Nucleus accumbens (tissue), 56 donors: ENCODE data around the gene FAM117B.
A peak's percentile ranks its signal among the peaks of the same experiment; 100 is the strongest.

Experiments
- DNase-seq, 56 donors: peaks; one replicate each; lab custom pipeline; 2025; lab: John Stamatoyannopoulos, UW

FAM117B gene

DNA sequence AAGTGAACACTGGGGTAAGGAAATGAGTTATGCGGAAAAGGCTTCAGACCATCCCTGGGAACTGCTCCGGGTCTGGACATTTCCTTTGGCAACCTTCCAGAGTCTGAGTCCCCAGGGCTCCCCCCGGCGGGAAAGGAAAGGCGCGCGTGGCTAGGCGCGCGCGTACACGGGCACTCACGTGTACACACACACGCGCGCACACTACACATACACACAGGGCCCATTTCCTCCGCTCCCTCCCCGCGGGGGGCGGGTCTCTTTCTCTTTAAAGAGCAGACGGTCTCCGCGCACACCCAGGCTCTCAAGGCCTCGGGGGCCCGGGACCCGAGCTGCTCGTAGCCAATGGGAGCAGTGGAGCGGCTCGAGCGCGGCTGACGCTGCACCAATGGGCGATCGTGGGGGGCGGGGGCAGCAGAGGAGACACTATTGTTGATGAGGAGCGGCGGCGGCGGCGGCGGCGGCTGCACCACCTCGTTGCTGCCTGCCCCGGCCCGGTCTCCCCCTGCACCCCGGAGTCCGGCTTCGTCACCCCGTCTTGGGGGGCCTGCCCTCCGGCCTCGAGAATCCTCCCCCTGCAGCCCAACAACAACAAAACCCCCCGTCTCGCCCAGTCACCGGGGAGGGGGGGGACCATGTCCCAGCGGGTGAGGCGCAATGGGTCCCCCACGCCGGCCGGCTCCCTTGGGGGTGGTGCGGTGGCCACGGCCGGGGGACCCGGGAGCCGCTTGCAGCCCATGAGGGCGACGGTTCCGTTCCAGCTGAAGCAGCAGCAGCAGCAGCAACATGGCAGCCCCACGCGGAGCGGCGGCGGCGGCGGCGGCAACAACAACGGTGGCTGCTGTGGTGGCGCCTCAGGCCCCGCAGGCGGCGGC lies at the start of gene FAM117B:
Gene FAM117B (plus strand): TSS at position 414 of the 872 bp plus-strand sequence. CDS start 219 bp downstream, at position 633.
- DNase-seq = peak; percentile 78 to 99 (median 96)

DNA sequence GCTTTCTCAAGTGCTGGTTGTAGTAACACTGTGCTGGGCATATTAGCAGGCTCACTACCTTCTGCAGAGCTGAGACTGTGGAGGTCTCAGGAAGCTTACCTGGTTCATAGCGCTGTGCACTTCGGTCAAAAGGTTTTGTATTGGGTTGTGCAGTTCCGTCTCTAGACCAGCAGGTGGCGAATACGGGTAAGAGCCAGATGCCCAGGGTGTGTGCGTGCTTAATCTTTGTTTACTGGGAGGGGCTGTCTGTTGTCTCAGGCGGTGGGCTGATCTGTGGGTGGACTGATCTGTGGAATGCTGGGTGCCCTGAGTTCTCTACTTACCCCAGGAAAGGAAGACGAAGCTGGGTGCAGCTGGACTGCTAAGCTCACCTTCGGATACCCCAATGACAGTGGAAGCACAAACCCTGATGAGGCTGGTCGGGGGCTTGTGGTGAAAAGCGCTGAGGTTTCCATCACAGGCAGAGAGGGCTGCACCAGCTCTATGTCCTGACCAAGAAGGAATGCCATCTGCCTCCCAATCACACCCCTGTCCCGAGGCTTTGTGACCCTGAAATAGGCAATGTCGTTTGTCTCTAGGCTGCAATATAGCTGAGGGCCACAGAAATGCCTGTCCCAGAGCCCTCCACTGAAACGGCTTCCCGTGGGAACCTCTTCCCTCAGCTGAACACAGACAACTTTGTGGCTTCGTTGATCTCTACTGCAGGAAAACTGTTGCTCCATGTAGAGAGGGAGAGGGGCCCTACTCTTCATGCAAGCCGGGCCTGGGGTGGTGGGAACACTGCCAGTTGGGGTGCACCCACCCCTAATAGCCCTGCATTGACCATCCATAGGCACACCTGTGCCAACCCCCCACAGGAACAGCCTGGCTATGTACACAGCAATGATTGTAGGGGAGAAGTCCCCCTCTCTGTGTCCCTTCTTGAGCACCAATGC lies 45.9 kb upstream of the FAM117B start:
- peak in 45 of 56 donors; percentile 2 to 64 (median 27) for DNase-seq

DNA sequence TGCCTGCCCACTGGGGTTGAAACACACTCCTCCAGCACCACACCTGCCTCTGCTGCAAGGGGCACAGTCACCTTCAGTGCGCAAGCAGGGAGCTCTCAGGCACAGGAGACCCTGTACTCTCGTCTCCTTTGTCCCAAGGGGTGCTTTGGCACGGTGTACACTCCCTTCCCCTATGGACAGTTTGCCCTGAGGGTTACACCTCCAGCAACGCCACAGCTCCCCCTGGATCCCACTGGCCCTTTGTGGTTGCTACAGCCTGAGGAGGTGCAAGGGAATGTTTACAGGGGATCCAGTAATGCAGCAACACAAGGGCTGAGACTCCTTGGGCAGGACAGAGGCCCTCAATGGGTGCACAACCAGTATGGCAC lies 45.2 kb upstream of the FAM117B start:
- no peak for DNase-seq

DNA sequence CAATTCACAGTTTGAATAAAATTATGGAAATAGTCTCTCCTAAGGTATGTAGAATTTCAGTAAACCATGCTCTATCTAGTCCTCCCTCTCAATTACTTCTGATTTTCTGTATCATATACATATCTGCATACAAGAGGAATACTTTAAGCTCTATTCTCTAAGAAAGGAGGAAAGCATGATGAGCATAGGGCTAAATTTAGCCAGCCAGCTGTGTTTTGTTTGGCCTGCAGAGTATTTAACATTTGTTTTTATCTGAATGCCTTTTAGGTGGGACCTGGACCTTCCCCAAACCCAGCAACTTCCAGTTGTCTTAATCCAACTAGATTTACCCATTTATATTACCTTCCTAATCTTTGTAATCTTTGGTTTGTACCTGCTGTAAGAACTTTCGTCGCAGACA lies 42.2 kb upstream of the FAM117B start:
- DNase-seq = no peak

DNA sequence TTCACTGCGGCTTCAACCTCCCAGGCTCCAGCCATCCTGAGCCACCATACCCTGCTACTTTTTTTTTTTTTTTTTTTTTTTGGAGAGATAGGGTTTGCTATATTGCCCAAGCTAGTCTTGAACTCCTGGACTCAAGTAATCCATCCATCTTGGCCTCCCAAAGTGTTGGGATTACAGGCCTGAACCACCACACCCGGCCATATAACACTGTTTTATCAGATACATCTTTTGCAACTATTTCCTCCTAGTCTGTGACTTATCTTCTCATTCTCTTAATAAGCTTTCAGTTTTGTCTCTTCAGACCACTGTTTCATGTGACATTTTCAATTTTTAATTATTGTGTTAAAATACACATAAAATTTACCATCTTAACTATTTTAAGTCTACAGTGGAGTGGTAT lies 35.7 kb upstream of the FAM117B start:
- no peak for DNase-seq

DNA sequence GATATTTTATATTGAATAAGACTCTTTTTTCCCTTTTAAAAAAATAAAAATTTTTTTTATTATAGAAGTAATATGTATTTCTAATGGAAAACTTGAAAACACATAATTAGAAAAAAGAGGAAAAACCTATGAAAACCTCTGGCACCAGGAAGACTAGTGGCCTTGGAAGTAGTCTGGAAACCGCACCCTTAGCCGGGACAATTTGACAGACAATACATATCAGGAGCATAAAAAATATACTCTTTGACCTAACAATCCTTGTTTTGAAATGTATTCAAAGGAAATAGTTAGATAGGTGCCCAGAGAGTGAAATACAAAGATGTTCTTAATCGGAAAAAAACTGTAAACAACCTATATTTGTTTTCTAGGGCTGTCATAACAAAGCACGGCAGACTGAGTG lies 34.9 kb upstream of the FAM117B start:
- DNase-seq = no peak

DNA sequence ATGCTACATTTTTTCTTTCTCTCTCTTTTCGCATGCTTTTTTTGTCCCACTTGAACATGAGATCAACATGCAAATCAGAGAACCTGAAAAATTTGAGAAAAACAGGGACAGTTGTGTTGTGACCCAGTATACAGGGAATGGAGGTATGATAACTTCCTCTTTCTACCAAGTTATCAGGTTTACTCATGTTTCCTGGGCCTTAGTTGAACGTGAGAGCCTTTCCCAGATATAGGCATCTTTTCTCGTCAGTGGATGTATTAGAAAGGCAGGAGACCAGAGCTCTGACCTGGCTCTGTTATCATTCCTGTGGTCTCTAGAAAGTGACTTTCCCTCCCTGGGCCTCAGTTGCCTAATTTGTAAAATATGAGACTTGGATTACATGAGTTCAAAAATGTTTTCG lies 30.1 kb upstream of the FAM117B start:
- DNase-seq = no peak

DNA sequence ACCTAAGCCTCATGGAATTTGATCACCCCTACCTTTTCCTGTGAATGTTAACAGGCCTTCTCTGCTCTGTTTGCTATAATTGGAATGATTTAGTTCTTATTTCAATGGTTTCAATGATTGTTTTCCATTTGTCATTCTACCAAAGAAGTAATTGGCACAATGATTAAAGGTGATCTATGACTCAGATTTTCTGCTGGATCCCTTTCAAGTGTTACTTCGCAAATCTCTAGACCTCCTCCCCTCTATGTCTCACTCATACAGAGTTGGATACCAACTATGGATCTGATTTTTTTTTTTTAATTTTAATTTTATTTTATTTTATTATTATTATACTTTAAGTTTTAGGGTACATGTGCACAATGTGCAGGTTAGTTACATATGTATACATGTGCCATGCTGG lies 29.6 kb upstream of the FAM117B start:
- no peak for DNase-seq

DNA sequence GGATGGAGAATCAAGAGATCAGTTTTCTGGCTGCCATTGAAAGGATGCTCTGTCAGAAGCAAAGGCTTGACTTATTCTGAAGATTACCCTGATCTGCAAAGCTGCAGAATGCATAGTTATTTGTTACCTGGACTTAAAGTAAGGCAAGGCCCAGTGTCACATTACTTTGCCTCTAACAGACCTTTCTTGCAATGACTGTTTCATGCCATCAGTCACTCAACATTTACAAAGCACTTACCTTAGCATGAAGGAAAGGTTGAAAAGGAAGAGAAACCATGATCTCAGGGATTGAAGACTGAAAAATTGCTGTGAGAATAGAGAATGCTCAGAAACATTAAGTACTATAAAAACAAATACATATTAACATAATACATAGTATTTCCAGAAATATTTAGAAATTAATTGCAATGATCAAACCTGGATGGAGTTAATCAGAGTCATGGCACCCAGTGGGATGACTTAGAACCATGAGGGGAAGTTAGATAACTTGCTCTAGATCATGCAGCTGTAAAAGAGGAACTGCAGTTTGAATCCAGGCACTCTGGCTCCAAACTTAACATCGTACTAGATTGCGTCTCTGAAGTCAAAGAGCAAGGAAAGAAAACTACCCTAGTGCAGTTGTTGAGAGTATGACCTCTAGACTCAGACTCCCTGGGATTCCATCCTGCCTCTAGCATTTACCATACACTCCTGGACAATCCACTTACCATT lies 26.5 kb upstream of the FAM117B start:
- DNase-seq = no peak

DNA sequence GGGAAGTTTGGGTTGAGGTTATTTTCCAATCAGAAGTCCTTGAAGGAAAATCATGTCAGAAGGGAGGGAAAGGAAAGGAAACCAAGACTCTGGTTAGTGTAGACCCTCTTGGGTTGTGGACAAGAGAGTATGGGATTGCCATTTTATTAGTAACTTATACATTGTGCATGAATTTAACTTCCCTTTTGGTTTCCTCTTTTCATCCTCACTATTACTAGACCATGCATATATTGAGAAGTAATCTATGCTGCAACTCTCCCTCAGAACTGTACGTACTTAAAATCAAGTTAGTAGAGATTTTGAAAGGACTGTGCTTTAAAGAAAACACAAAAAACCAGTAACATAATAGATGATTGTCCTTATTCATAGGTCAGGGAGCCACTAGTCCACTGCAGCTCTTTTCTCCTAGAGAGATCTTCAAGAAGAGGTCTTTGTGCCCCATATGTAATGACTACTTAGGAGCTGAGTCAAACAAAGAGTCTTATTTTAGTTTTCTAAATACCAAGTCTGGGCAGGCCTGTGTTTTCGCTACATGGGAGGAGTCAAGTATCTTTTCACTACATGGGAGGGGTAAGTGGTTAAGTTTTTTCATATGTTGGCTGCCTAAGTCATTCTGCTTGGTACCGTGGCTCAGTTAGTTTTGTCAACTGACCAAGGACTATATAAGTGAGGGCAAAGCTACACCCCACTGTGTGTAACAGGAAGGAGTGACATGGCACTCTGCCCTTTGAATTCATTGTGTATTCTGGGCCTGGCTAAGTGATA lies 25.2 kb upstream of the FAM117B start:
- no peak for DNase-seq

DNA sequence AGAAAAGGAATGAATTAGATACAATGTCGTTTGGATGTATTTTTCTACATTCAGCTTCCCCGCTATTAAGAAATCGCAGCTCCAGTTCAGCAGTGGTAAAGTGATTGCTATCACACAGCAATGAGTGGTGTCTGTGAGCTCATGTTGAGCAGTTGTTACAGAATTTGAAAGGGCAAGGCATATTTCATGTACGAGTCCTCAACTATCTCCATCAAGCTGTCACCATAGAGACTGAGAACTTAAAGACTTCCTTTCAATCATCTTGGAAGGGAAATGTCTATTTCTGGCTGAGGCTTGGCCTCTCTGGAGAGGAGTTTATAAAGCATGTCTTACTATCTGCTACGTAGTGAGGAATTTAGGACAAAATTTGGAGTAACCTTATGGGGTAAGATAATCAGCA lies 24.4 kb upstream of the FAM117B start:
- DNase-seq = no peak

DNA sequence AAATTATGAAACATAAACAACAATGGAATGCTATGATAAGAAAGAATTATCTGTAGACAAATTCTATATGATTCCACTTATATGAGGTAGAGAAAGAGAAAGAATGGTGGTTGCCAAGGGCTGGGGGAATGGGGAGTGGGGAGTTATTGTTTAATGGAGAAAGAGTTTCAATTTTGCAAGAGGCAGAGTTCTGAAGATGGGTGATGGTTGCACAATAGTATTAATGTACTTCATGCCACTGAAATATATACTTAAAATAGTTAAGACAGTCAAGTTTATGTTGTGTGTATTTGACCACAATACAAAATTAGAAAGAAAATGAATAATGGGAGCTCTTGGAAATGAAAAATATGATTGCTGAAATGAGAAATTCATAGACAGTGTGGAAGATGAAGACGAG lies 22.6 kb upstream of the FAM117B start:
- no peak for DNase-seq

DNA sequence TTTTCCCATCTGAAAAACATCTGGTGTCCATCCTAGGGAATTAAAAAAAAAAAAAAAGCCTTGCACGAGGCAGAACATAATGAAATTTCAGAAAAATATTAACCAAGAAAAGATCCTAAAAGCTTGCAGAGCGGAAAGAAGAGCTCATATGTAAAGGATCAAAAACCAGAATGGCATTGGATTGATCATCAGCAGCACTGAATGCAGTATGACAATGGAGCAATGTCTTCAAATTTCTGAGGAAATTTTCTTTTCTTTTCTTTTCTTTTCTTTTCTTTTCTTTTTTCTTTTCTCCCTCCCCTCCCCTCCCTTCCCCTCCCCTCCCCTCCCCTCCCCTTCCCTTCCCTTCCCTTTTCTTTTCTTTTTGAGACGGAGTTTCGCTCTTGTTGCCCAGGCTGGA lies 21.3 kb upstream of the FAM117B start:
- DNase-seq = no peak

DNA sequence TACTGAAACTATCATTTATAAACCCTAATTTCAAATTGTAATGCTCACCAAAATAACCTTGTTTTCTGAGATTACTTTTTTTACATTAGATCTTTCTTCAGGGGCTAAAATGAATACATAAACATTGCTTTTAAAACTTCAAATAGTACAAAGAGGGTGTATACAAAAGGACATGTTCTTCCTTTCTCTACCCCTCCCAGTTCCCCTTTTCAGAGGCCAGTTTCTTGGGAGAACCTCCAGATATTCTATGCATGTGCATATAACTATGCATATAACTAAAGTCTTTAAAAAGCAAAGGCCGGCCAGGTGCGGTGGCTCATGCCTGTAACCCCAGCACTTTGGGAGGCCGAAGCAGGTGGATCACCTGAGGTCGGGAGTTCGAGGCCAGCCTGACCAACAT lies 10.6 kb upstream of the FAM117B start:
- DNase-seq = no peak

DNA sequence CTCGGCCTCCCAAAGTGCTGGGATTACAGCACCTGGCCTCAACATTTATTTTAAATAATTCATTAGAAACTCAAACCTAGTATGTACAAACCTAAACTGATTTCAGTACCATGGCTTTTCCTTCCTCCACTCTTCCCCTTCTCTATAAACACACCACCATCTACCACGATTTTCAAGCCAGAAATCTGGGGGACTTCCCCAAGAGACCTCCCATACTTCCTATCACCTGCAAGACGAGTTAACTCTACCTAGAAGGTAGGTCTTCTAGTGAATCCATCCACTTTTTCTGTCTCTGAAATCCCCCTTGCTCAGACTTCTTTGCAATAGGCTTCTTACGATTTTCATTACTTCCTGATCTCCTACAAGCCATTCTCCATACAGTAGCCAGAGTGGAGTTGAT lies 7.7 kb upstream of the FAM117B start:
- no peak for DNase-seq

DNA sequence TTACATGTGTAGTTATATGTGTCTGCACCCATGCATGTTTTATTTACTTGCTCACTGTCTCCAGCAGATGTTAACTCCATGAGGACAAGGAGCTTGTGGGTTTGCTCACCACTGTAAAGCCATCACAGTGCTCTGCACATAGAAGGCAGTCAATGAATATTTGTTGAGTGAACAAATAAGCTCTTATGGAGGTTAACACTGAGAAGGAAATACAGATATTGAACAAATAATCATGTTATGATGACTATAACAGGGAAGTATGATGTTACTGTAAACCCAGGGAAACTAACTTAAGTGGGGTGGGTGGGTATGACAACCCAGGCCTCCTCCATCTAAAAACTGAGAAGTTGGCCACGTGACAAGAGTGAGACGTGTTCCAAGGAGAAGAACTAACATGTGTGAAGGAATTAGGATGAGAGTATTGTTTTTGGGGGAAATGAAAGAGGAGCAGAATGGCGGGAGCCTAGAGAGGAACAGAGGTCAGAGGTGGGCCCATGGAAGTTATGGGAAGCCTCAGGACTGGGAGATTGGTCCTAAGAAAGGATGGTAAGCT lies 6.0 kb upstream of the FAM117B start:
- no peak for DNase-seq

DNA sequence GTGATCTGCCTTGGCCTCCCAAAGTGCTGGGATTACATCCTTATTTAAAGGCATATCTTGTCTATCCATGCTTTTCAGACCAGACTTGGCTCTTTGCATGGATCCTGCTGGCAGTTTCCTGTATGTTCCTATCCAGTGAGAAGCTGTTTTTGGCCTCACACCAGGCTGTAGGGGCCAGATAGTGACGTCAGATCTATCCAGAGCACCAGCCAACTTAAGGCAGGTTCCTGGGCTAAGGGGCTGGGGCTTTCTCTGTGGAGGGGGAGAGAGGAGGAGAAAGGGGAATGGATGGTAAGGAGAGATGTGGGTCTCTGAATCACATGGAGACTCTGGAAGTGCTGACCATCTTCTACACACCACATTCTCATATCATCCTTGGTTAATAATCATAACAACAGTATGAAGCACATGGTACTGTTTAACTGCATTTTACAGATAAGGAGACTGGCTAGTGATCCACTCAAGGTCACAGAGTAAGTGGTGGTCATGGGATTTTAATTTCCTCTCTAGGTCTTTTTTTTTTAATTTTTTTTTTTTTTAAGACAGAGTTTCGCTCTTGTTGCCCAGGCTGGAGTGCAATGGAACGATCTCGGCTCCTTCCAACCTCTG lies 2.0 kb upstream of the FAM117B start:
- DNase-seq = no peak

DNA sequence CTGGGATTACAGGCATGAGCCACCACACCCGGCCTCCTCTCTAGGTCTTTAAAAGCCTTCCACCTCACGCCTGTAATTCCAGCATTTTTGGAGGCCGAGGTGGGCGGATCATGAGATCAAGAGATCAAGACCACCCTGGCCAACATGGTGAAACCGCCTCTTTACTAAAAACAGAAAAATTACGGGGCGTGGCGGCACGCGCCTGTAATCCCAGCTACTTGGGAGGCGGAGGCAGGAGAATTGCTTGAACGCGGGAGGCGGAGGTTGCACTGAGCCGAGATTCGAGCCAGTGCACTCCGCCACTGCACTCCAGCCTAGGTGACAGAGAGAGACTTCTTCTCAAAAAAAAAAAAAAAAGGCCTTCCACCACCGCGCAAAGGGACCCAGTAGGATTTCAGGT lies 1.3 kb upstream of the FAM117B start:
- DNase-seq = no peak

DNA sequence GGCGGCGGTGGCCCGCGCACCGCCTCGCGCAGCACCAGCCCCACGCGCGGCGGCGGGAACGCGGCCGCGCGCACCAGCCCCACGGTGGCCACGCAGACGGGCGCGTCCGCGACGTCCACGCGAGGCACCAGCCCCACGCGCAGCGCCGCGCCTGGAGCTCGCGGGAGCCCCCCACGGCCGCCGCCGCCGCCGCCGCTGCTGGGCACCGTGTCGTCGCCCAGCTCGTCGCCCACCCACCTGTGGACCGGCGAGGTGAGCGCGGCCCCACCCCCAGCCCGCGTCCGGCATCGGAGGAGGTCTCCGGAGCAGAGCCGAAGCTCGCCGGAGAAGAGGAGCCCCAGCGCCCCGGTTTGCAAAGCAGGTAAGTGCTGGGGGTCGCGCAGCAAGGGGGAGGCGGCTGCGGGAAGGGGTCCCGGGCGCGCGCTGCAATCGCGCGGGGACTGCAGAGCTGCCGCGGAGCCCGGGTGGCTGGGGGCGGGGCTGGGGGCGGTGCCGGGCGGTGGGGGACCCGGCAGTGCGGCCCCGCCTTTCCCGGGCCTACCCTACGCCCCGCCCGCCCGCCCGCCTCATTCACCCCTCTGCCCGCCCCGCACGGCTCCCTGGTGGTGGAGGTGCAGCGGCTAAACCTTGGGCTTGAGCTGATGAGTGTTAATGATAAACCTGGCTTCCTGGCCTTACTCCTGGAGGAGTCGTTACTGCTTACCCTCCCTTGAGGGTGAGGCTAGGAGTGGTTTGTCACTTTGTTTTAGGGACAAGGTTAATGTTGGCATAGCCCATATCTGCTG lies 851 bp downstream of the FAM117B start:
- DNase-seq = peak in 55 of 56 donors; percentile 3 to 86 (median 61)
